ENCODE data around the gene CEP295NL.
"Not testable (repeated sequence)": the region's sequence is repeated elsewhere in the genome, so short reads cannot be mapped to it uniquely, and the experiment has no call there.

- not testable (repeated sequence) for TF ChIP-seq CTCF (IDR thresholded peaks at IDR 0.05); POLR2AphosphoS5 (IDR thresholded peaks at IDR 0.05; ENCODE audit: low read depth, low read length); SIN3A (IDR thresholded peaks at IDR 0.05; ENCODE audit: borderline replicate concordance, insufficient read depth, low read depth, low read length); REST (IDR thresholded peaks at IDR 0.05; ENCODE audit: insufficient read depth in 1 of 2, low read depth in 2 of 2, low read length in 1 of 2); TCF7L2 (IDR thresholded peaks at IDR 0.05; ENCODE audit: low read depth, low read length)
Observed at GRCh38 chr17:78945455-78945854, 42.5 kb upstream of the CEP295NL start.

Data from Panc1 (cell line).